K562 (cell line): ENCODE results near the gene NAIF1. TPM values are rescaled to one million over a fixed set of nuclear protein-coding genes. Genes with fewer than 3 reads are reported as not detected.
A peak's percentile ranks its signal among the peaks of the same experiment; 100 is the strongest.

Experiments
- ATF1 ChIP-seq, 2 experiments: fragments of 450-650 bp in 1 of 2; IDR thresholded peaks; 2 replicates each; pipeline ENCODE4 v1.6.1; 2016; ENCODE audit warnings: missing compliant biosample characterization in 1 of 2, missing genetic modification characterization in 1 of 2
- FOXA1 ChIP-seq: fragments of 450-650 bp; IDR thresholded peaks from 2 replicates; pipeline ENCODE4 v1.6.1; 2016; ENCODE audit warnings: mild to moderate bottlenecking, borderline replicate concordance
- MCM5 ChIP-seq: fragments of 450-650 bp; IDR thresholded peaks from 2 replicates; pipeline ENCODE4 v1.6.1; 2016; ENCODE audit warnings: low read depth
- NRF1 ChIP-seq, 2 experiments: fragments of 450-650 bp; IDR thresholded peaks in 1 of 2; conservative IDR thresholded peaks in 1 of 2; 2 replicates each; pipeline ENCODE4 v1.6.1; 2014; ENCODE audit warnings: mild to moderate bottlenecking in 2 of 2
- SIN3B ChIP-seq: fragments of 450-650 bp; IDR thresholded peaks from 2 replicates; pipeline ENCODE4 v1.6.1; 2017; ENCODE audit warnings: low read depth, mild to moderate bottlenecking, moderate library complexity
- TEAD1 ChIP-seq, 2 experiments: fragments of 450-650 bp in 1 of 2; sonication (generic) in 1 of 2; formaldehyde crosslinking; IDR thresholded peaks; 2 replicates each; pipeline versions ENCODE4 v1.4.0 to v1.8.0; 2020 to 2022; ENCODE audit warnings: mild to moderate bottlenecking in 2 of 2, missing genetic modification reagents in 1 of 2
- TGIF2 ChIP-seq: sonication (generic); formaldehyde crosslinking; IDR thresholded peaks from 2 replicates; pipeline ENCODE4 v1.8.1; 2022; ENCODE audit warnings: mild to moderate bottlenecking, missing genetic modification reagents, moderate library complexity
- ZNF121 ChIP-seq: sonication (generic); formaldehyde crosslinking; conservative IDR thresholded peaks from 2 replicates; pipeline ENCODE4 v1.8.0; 2022; ENCODE audit warnings: missing genetic modification reagents
- ZNF263 ChIP-seq: sonication (generic); formaldehyde crosslinking; IDR thresholded peaks from 2 replicates; pipeline ENCODE4 v1.8.0; 2022; ENCODE audit warnings: mild to moderate bottlenecking, missing genetic modification reagents, borderline replicate concordance
- polyA plus RNA-seq, 8 experiments: library from polyadenylated mRNA; depleted of rRNA in 4 of 8; stranded (reverse) in 5 of 8; unstranded in 3 of 8; fragments of >200 nt; fragmentation: Nextera tagmentation in 2 of 8; fragmentation: Illumina TruSeq in 1 of 8; extraction: Ambion mirVana in 2 of 8; extraction: Trizol in 1 of 8; gene quantifications; 2 replicates each; pipeline versions ENCODE4 v1.2.1 to v1.2.3, GENCODE V29; 2011 to 2014; ENCODE audit warnings: inconsistent platforms in 1 of 8, missing spikeins in 1 of 8
- total RNA-seq, 7 experiments: library from RNA; depleted of rRNA in 6 of 7; stranded (reverse); fragments of >200 nt in 6 of 7; fragmentation: Illumina TruSeq in 2 of 7; extraction: Trizol in 2 of 7; gene quantifications; 2 replicates each; pipeline versions ENCODE4 v1.2.1 to v1.2.3, GENCODE V29; 2011 to 2021; ENCODE audit warnings: low replicate concordance in 1 of 7
- TF ChIP-seq, protein P1 (sequence below): fragments of 200-600 bp; sonication (generic); IDR thresholded peaks from one replicate; pipeline ENCODE4 v1.6.1; 2012; ENCODE audit warnings: mild to moderate bottlenecking, low read depth, low read length, inconsistent platforms
- TF ChIP-seq, protein P2 (sequence below): sonication (generic); formaldehyde crosslinking; IDR thresholded peaks from 2 replicates; pipeline ENCODE4 v1.8.1; 2023; ENCODE audit warnings: mild to moderate bottlenecking, missing genetic modification reagents, moderate library complexity
- TF ChIP-seq, protein P3 (sequence below): IDR thresholded peaks from 2 replicates; pipeline ENCODE4 v1.6.1; 2011; ENCODE audit not compliant: insufficient read length; ENCODE audit errors: extremely low read depth
- TF ChIP-seq, protein P4 (sequence below): sonication (generic); formaldehyde crosslinking; IDR thresholded peaks from 2 replicates; pipeline ENCODE4 v1.8.0; 2022; ENCODE audit warnings: missing genetic modification reagents, mild to moderate bottlenecking, moderate library complexity, borderline replicate concordance

Gene NAIF1
- total and polyA plus RNA-seq, 9 of the 15 experiments (the other 6 are each of a cell fraction or from before 2014, with no cell fraction given) = 4.8 to 26.6 (median 17.2) TPM

DNA sequence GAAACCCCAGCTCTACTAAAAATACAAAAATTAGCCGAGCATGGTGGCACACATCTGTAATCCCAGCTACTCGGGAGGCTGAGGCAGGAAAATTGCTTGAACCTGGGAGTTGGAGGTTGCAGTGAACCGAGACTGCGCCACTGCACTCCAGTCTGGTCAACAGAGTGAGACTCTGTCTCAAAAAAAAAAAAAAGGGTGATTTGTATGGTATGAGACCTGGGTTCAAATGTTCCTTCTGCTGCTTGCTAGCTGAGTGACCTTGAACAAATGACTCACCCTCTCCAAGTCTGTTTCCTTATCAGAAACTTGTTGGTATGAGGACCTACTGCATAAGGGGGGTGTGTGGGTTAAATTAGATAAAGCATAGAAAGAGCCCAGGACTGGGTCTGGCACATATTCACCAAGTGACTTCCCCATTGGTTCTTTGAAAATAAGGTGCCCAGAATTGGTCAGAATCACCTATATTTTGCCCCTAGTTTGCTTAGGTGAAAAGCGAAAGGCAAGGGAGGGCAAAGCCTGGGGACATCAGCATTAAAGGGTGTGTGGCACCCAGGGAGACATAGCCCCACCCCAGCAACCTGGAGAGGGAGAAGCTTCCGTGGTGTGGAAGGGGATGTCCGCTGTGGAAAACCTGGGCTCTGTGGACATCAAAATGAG is 10.9 kb upstream of the NAIF1 start (continued):
- TF ChIP-seq, protein P1, sequence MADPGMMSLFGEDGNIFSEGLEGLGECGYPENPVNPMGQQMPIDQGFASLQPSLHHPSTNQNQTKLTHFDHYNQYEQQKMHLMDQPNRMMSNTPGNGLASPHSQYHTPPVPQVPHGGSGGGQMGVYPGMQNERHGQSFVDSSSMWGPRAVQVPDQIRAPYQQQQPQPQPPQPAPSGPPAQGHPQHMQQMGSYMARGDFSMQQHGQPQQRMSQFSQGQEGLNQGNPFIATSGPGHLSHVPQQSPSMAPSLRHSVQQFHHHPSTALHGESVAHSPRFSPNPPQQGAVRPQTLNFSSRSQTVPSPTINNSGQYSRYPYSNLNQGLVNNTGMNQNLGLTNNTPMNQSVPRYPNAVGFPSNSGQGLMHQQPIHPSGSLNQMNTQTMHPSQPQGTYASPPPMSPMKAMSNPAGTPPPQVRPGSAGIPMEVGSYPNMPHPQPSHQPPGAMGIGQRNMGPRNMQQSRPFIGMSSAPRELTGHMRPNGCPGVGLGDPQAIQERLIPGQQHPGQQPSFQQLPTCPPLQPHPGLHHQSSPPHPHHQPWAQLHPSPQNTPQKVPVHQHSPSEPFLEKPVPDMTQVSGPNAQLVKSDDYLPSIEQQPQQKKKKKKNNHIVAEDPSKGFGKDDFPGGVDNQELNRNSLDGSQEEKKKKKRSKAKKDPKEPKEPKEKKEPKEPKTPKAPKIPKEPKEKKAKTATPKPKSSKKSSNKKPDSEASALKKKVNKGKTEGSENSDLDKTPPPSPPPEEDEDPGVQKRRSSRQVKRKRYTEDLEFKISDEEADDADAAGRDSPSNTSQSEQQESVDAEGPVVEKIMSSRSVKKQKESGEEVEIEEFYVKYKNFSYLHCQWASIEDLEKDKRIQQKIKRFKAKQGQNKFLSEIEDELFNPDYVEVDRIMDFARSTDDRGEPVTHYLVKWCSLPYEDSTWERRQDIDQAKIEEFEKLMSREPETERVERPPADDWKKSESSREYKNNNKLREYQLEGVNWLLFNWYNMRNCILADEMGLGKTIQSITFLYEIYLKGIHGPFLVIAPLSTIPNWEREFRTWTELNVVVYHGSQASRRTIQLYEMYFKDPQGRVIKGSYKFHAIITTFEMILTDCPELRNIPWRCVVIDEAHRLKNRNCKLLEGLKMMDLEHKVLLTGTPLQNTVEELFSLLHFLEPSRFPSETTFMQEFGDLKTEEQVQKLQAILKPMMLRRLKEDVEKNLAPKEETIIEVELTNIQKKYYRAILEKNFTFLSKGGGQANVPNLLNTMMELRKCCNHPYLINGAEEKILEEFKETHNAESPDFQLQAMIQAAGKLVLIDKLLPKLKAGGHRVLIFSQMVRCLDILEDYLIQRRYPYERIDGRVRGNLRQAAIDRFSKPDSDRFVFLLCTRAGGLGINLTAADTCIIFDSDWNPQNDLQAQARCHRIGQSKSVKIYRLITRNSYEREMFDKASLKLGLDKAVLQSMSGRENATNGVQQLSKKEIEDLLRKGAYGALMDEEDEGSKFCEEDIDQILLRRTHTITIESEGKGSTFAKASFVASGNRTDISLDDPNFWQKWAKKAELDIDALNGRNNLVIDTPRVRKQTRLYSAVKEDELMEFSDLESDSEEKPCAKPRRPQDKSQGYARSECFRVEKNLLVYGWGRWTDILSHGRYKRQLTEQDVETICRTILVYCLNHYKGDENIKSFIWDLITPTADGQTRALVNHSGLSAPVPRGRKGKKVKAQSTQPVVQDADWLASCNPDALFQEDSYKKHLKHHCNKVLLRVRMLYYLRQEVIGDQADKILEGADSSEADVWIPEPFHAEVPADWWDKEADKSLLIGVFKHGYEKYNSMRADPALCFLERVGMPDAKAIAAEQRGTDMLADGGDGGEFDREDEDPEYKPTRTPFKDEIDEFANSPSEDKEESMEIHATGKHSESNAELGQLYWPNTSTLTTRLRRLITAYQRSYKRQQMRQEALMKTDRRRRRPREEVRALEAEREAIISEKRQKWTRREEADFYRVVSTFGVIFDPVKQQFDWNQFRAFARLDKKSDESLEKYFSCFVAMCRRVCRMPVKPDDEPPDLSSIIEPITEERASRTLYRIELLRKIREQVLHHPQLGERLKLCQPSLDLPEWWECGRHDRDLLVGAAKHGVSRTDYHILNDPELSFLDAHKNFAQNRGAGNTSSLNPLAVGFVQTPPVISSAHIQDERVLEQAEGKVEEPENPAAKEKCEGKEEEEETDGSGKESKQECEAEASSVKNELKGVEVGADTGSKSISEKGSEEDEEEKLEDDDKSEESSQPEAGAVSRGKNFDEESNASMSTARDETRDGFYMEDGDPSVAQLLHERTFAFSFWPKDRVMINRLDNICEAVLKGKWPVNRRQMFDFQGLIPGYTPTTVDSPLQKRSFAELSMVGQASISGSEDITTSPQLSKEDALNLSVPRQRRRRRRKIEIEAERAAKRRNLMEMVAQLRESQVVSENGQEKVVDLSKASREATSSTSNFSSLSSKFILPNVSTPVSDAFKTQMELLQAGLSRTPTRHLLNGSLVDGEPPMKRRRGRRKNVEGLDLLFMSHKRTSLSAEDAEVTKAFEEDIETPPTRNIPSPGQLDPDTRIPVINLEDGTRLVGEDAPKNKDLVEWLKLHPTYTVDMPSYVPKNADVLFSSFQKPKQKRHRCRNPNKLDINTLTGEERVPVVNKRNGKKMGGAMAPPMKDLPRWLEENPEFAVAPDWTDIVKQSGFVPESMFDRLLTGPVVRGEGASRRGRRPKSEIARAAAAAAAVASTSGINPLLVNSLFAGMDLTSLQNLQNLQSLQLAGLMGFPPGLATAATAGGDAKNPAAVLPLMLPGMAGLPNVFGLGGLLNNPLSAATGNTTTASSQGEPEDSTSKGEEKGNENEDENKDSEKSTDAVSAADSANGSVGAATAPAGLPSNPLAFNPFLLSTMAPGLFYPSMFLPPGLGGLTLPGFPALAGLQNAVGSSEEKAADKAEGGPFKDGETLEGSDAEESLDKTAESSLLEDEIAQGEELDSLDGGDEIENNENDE = no peak
- TF ChIP-seq ZNF263 (CRISPR knock-in tag) = no peak
- no peak for TF ChIP-seq ATF1 (CRISPR knock-in tag; IDR thresholded peaks at IDR 0.05)
- no peak; the same call in 1 of the 2 replicates for TF ChIP-seq ATF1 (tag; IDR thresholded peaks at IDR 0.05)
- TF ChIP-seq, protein P2, sequence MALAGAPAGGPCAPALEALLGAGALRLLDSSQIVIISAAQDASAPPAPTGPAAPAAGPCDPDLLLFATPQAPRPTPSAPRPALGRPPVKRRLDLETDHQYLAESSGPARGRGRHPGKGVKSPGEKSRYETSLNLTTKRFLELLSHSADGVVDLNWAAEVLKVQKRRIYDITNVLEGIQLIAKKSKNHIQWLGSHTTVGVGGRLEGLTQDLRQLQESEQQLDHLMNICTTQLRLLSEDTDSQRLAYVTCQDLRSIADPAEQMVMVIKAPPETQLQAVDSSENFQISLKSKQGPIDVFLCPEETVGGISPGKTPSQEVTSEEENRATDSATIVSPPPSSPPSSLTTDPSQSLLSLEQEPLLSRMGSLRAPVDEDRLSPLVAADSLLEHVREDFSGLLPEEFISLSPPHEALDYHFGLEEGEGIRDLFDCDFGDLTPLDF (CRISPR knock-in tag) = 0 out of 2 replicates have a peak, but pooled peaks have one; percentile 28
- no peak for TF ChIP-seq FOXA1
- TF ChIP-seq MCM5 = no peak
- no peak for TF ChIP-seq NRF1 (conservative IDR thresholded peaks at IDR 0.05 in 1 of 2, IDR thresholded peaks at IDR 0.05 in 1 of 2)
- no peak for TF ChIP-seq SIN3B
- no peak for TF ChIP-seq TEAD1 (CRISPR knock-in tag; IDR thresholded peaks at IDR 0.05)
- TF ChIP-seq, protein P3, sequence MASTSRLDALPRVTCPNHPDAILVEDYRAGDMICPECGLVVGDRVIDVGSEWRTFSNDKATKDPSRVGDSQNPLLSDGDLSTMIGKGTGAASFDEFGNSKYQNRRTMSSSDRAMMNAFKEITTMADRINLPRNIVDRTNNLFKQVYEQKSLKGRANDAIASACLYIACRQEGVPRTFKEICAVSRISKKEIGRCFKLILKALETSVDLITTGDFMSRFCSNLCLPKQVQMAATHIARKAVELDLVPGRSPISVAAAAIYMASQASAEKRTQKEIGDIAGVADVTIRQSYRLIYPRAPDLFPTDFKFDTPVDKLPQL = no peak
- peak; percentile 41; the same call in 1 of the 2 replicates for TF ChIP-seq ZNF121
- TF ChIP-seq, protein P4, sequence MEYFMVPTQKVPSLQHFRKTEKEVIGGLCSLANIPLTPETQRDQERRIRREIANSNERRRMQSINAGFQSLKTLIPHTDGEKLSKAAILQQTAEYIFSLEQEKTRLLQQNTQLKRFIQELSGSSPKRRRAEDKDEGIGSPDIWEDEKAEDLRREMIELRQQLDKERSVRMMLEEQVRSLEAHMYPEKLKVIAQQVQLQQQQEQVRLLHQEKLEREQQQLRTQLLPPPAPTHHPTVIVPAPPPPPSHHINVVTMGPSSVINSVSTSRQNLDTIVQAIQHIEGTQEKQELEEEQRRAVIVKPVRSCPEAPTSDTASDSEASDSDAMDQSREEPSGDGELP (CRISPR knock-in tag) = no peak
- no peak for TF ChIP-seq TGIF2 (CRISPR knock-in tag)
